GM11168 (cell line): ENCODE results near the gene VTN.

Experiments used
- in situ Hi-C: fragments of 300-500 bp; cut with MboI; formaldehyde crosslinking; loops from one replicate; pipeline ENCODE4 v1.12.0; 2022; ENCODE audit warnings: low sequenced_read_pairs; ENCODE audit not compliant: unreplicated experiment

The VTN gene

DNA sequence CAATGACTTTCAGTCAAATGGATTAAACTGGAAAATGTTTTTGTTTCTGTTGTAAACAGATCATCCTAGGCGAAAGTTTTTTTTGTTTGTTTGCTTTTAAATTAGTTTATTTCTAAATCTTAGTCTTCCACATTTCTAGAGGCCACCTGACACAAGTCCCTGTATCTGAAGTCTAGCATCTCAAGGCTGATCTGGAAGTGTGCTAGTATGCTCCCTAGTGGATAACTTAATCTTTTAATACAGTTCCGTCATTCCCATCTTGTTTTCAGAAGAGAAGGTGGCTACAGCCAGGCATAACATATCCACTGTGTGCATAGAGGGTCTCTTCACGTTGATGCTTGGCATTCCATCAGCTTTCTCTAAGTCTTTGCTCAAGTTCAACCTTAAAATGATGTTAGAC, 42.4 kb downstream of the VTN start:
- in situ Hi-C loops: no loop called here

DNA sequence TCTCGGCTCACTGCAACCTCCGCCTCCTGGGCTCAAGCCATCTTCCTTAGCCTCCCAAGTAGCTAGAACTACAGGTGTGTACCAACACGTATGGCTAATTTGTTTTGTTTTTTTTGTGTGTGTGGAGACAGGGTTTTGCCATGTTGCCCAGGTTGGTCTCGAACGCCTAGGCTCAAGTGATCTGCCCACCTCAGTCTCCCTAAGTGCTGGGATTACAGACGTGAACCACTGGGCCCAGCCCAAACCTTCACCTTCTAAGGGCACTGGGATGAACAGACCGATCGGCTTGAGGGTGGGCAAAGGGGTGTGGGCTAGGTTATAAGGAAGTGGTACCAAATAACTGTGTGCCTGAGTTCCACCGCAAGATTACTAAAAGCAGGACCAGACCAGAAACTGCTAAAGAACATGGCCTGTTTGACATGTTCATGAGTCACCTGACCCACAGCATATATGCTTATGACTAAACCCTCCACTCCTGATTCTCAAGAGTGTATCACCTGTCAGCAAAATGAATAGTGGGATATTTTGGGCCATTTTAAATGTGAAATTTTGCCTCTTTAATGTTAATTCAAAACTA, 43.0 kb downstream of the VTN start:
- in situ Hi-C loops: no loop called here

DNA sequence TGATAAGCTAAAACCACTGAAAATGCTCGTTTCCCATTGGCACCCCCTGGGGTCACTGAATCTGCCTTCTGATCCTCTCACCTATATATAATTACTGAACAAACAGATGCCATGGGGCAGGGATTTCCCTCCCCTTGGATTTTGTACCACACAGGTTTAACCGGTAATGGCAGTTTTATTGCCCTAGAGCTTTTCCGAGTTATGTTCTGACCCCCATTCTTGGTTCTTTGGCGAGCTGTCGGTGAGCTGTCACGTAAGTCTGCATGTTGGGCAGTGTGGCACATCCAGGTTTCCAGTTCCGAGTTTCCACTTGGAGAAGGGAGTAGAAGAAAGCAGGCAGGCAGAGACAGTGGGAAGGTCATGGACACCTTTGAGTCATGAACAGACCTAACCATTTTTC, 44.0 kb downstream of the VTN start:
- in situ Hi-C loops: no loop called here

DNA sequence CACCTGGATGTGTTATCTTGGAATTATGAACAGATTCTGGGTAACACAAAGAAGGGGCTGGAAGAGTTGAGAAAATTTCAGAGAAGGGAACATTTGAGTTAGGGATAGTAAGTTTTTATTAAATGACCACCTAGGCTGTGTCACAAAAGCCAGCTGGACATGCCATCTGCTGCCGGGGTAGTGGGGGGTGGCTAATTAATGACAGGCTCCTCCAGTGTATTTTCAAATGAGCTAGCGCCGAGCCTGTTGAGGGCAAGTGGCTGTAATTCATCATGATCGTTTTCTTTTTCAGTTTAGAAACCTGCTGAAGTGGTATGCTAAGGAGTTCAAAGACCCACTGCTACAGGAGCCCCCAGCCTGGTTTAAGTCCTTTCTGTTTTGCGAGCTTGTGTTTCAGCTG, 44.9 kb downstream of the VTN start:
- in situ Hi-C loops: no loop called here

DNA sequence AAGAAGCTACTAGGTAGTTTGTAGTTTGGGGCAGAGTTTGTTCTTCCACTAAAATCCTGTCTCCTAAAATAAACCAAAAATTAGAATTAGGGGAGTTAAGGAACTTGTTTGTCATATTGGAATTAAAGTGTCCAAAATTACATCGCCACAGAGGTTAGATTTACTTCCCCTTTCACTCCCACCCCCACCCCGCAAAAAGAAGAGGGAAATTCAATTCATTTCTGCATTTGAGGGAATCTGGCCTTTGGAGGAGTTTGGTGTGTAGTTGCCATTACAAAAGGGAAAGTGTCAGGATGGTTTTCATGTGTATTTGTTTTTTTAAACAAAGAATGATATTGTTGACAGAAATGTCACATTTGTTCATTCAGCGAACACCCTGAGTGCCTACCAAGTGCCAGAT, 45.3 kb downstream of the VTN start:
- in situ Hi-C loops: no loop called here

DNA sequence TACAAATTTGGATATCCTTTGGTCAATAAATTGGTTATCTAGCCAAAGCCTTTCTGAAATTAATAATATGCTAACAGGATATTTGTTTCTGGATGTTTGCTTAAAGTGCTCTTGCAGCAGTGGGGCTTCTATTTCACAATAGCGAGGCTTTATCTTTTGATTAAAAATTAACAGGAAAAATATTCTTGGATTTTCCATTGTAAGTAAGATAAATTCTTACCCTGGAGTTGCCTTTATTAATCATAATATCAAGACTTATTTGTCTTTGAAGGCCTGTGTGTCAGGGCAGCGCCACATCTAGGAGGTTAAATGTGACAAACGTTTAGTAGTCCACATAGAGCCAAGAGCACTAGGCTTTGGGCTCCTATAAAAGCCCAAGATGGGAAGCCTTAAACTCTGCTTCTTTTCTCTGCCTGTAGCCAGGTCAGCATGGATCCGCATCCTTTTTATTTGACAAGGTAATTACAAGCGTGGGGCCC, 45.8 kb downstream of the VTN start:
- in situ Hi-C loops: no loop called here

DNA sequence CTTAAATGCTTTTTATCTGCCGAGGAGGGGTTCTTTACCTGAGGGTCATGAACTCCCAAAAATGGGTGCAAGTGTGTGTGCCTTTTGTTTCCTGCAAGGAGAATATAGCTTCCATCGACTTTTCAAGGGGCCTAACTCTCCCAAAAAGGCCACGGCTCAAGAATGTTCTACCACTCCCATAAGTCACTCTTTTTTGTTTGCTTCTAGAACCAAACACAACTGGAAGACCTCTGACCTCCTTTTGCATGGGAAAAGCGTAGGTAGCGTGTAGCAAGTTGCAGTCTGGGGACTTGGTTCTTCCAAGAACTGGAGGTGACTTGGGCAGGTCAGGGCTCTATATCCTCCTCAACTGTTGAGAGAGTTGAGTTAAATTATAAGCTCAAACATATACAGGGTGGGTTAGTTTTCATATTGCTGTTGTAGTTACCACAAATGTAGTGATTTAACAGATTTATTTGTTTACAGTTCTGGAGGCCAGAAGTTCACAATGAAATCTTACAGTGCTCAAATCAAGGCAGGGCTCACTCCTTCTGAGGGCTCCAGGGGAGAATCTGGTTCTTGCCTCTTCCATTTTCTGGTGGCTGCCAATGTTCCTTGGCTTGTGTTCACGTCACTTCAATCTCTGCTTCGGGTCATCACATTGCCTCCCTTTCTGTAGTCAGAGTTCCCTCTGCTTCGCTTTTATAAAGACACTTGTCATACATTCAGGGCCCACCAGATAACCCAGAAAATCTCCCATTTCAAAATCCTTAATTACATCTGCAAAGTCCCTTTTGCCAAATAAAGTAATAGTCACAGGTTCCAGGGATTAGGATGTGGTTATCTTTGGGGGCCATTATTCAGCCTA, 49.7 kb downstream of the VTN start:
- in situ Hi-C loops: no loop called here

DNA sequence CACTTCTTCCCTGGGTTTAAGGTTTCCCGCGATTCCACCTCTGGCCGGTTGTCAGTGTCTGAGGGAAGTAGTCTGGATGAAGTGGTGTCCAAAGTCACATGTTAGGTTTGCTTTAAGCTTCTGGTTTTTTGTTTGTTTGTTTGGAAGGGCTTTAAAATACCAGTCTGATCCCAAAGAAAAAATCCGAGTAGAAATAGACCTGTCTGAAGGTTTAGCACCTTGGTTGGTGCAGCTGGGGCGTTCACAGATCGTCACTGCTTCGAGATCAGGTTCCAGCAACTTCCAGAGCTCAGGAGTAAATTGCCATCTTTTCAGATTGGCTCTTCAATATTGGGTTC, 50.5 kb downstream of the VTN start:
- in situ Hi-C loops: no loop called here

DNA sequence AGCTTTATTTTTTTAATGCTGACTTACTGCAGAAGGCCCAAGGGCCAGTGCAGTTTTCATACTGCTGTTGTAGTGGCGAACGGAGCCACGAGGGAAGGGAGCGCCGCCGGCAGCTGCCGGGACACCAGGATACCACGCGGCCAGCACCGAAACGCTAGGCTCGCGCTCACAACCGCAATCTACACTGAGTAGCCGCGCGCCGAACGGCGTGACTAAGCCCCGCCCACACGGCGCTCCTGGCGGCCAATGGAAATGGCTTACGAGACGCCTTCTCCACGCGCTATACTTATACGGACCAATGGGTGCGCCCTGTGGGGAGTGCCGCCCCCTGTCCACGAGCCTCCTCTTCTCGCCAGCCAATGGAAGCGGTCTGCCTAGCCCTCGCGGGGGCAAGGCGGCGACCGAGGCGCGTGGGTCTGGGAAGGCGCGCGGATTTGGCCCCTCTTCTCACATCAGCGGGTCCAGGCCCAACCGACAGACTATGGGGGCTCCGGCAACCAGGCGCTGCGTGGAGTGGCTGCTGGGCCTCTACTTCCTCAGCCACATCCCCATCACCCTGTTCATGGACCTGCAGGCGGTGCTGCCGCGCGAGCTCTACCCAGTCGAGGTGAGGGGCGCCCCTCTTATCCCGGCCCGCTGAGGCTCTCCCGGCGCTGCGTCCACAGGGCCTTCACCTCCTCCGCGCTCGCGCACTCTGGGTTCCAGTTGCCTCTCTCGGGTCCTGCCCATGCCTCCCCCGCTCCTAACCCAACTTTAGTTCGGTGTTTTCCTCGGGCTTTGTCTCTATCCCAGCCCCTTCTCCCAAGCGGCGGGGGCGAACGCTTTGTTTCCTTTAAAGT, 51.1 kb downstream of the VTN start, which contains the start of gene TMEM97:
Gene TMEM97 (plus strand): TSS at position 442 of the 839 bp plus-strand sequence. CDS start 40 bp downstream, at position 482.
- in situ Hi-C loops: no loop called here

DNA sequence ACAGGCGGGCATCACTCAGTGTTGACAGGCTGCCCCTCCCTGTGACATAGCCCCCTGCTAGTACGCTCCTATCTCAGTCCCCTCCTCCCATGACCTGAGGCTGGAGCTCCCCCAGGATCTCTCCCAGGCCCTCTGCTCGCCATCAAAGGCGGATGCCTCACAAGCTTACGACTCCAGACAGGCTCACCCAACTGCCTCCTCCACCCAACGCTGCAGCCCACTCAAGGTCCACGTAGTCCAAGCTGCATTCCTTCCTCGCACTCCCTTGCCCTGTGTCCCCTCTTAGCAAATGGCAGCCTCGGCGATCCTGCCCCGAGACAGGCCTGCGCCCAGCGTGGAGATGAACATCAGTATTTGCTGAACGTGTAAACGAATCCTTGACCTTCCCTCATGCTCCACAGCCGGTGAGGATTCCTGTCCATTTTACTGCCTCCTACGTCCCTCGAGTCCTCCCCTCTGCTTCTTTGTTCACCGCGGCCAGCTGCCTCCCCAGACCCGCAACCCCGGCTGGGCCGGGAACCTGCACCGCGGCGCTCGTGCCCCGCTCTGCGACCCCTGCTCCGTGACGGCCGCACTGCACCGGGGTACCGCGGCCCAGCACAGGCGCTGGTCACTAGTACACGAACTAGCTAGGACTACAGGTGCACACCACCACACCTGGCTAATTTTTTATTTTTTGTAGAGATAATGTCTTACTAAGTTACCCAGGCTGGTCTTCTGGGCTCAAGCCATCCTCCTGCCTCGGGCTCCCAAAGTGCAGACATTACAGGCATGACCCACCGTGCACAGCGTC, 51.9 kb downstream of the VTN start:
- in situ Hi-C loops: no loop called here
